Coronary artery (tissue), 2 donors: Measurements from ENCODE around the gene RAB40C.
"Not testable (repeated sequence)": the region's sequence is repeated elsewhere in the genome, so short reads cannot be mapped to it uniquely, and the experiment has no call there.

Source experiments
- DNase-seq: peaks from one replicate; pipeline ENCODE4 v3.0.0-alpha.2; 2017; ENCODE audit warnings: low spot score
- H3K27ac ChIP-seq, 2 donors: fragments of 200-600 bp; sonication (generic); one replicate each; pipeline ENCODE4 v1.5.1; 2016 to 2019
- H3K4me3 ChIP-seq: fragments of 200-600 bp; sonication (generic); 2 replicates; pipeline ENCODE4 v1.5.1; 2016; ENCODE audit warnings: mild to moderate bottlenecking, moderate library complexity
- CTCF ChIP-seq: fragments of 200-600 bp; sonication (generic); IDR thresholded peaks from one replicate; pipeline ENCODE4 v1.5.1; 2019; ENCODE audit warnings: antibody characterized with exemption

Gene RAB40C

GRCh38 chr16:593406-593805 lies 3.5 kb downstream of the RAB40C start:
- Histone ChIP-seq H3K27ac (no peak overlapping the region), H3K4me3 (no peak overlapping the region)
- DNase-seq, result no peak
- TF ChIP-seq CTCF, result no peak

GRCh38 chr16:593807-594206 lies 3.9 kb downstream of the RAB40C start:
- no peak overlapping the region for H3K4me3 ChIP-seq
- no peak overlapping the region for H3K27ac ChIP-seq
- DNase-seq, result no peak
- TF ChIP-seq CTCF, result no peak

- DNase-seq, result no peak
- Histone ChIP-seq H3K4me3 (no peak overlapping the region), H3K27ac (no peak overlapping the region)
- no peak for TF ChIP-seq CTCF
Measured at GRCh38 chr16:595094-595528, 5.2 kb downstream of the RAB40C start.

DNA sequence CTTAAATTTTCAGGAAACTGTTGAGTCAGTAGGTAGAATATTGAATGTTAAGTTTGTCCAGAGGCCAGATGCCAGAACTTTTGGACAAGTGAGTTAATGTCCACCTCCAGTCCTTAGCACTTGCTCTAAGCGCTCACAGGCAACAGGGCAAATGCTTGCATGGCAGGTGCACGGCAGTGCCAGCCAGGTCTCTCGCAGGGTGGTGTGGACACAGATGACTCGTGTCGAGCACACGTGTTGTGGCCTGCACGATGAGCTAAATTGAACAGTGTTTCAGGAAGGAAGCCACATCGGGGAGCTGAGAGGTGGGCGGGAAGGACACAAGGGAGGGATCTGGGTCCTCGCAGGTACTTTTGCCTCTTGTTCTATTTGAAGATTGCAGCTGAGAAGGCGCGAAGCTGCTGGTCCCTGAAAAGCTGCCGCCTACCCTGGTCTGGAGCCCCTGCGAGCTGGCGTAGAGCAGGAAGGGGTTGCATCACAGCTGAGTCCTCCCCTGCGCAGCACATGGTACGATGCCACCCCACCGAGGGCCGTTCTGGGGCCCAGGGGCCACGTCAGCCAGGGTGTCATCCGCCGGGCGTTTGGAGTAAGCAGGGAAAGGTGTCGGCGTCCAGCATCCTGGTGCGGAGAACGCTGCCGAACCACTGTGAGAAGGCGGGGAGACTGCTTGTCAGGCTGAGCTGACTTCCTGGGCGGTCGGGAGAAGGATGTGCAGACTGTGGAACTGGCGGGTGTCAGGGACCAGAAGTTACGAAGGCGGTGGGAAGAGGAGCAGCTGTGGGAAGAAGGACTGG lies 6.3 kb downstream of the RAB40C start:
- H3K27ac ChIP-seq, result no peak overlapping the region

GRCh38 chr16:596736-597060 lies 6.8 kb downstream of the RAB40C start:
- no peak for DNase-seq

More for the DNA sequence above, 6.3 kb downstream of the RAB40C start:
- DNase-seq, result no peak
- no peak for TF ChIP-seq CTCF
- H3K4me3 ChIP-seq, result no peak overlapping the region

DNA sequence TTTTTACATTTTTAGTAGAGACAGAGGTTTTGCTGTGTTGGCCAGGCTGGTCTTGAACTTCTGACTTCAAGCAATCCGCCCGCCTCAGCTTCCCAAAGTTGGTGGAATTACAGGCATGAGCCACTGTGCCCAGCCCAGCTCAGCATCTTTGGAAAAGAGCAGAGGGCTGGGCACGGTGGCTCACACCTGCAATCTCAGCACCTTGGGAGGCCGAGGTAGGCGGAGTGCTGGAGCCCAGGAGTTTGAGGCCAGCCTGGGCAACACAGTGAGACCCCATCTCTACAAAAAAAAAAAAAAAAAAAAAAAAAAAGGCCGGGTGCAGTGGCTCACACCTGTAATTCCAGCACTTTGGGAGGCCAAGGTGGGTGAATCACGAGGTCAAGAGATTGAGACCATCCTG lies 7.8 kb downstream of the RAB40C start:
- H3K4me3 ChIP-seq, H3K27ac ChIP-seq, DNase-seq: not testable (repeated sequence)

More at GRCh38 chr16:596736-597060, 6.8 kb downstream of the RAB40C start:
- Histone ChIP-seq H3K4me3 (no peak overlapping the region), H3K27ac (no peak overlapping the region)
- TF ChIP-seq CTCF, result no peak

GRCh38 chr16:598823-599739 lies 9.2 kb downstream of the RAB40C start:
- DNase-seq, result no peak
- H3K27ac ChIP-seq, result no peak overlapping the region
- H3K4me3 ChIP-seq, result no peak overlapping the region
- no peak for TF ChIP-seq CTCF
